HG03159 (cell line): ENCODE results near the gene RIN3.

Experiments
- ATAC-seq: cut with Tn5 transposase; IDR thresholded peaks from one replicate; pipeline ENCODE4 v1.9.1; 2021; ENCODE audit warnings: mild to moderate bottlenecking, moderate library complexity; ENCODE audit not compliant: unreplicated experiment

RIN3 gene

GRCh38 chr14:92486881-92487280 lies 26.7 kb upstream of the RIN3 start:
- ATAC-seq: no peak

- ATAC-seq: no peak
Measured at GRCh38 chr14:92487513-92488133, 26.0 kb upstream of the RIN3 start.

DNA sequence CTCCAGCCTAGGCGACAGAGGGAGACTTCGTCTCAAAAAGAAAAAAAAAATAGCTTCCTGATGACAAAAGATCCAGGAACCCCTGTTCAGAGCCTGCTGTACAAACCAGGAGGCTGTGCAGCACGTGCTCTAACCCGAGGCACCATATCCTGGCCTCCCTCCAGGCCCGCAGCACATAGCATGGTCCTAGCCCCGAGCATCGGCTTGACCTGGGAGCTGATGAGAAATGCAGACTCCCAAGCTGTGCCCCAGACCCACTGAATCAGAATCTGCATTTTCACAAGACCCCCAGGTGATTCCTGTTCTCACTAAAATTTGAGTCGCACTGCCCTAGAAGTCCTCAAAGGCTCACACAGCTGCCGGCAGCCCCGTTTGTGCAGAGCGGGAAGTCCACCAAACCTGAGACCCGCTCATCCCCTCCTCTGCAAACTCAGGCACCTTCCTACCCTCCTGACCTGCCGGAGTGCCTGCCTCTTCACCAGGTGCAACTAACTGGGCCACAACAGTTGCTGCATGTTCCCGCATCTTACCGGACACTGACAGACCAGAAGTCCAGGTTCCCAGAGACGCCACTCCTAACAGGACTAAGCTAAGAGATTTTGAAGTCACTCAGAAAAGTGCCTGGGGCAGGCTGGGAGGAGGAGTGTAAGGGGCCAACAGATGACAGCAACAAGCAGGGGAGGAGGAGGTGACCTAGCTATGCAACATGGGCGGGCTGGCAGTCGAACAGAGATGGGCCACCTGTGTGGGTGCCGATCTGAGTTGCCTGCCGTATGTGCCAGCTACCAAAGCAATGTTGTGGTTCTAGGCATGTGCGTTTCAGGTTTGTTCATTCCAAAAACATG lies 24.0 kb upstream of the RIN3 start:
- no peak for ATAC-seq

DNA sequence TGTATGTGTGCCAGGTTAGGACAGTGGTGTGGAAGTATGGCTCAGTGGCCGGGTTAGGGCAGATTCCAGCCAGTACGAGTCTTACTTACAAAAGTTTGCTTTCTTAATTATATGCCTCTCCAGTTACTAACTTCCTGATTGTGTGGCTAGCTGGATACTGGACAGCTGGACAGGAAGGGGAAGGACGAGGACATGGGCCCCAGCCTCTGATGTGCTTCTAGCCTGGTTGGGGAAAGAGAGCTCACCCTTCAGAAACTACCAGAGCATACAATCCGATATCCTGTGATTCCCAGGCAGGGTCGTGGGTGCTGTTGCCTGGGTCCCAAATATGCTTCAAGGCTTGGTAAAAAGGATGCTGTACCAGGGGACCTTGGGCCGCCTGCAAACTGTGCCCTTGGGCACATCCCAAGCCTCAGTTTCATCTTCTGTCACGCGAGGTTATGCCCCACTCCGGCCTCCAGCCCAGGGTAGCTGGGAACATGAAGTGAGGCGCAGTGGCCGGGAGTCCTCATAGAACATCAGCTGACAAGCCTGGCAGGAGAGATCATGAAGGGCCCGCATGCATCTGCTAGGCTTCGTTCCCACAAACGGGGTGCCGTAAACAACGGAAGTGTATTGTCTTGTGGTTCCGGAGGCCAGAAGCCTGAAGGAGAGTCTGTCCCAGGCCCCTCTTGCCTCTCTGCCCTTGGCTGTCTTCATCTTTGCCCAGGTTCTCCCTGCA lies 23.2 kb upstream of the RIN3 start:
- ATAC-seq: no peak

DNA sequence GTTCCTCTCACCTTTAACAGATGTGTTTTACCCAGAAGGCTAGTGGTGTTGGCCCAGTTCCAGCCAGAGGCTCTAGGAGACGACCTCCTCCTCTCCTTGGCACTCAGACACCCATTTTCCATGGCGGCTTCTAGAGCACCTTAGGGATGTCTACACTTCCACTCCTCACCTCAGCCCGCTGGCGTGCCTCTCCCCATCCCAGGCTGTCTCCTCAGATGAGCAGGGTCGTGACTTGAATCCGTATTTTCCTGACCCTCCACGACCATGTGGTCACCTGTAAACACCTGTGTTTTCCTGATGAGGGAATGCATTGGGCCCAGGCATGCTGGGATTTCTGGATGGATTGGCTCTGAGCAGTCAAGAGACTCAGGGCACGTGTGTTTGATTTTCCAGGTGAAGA lies 21.8 kb upstream of the RIN3 start:
- ATAC-seq: no peak

- ATAC-seq: no peak
Measured at GRCh38 chr14:92492258-92492657, 21.3 kb upstream of the RIN3 start.

DNA sequence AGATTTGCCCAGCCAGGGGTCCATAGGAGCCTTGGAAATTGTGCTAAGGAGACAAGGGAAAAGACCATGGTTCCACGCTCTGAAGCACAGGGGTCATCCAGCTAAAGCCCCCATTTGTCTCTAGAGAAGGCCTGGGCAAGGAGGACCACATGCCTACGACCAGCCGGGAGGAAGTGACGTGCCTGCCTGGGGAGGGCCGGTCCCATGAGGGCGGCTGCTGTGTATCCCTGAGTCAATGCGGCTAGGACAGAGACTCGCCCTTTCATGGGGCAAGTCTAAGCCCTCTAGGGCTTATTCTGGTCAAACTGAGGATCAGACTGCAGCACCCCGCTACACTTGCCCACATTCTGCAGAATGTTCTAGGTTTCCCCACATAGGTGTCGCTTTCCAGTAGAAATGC lies 20.6 kb upstream of the RIN3 start:
- no peak for ATAC-seq

- ATAC-seq: no peak
Measured at GRCh38 chr14:92493492-92493891, 20.1 kb upstream of the RIN3 start.

GRCh38 chr14:92494512-92494911 lies 19.1 kb upstream of the RIN3 start:
- ATAC-seq: no peak

DNA sequence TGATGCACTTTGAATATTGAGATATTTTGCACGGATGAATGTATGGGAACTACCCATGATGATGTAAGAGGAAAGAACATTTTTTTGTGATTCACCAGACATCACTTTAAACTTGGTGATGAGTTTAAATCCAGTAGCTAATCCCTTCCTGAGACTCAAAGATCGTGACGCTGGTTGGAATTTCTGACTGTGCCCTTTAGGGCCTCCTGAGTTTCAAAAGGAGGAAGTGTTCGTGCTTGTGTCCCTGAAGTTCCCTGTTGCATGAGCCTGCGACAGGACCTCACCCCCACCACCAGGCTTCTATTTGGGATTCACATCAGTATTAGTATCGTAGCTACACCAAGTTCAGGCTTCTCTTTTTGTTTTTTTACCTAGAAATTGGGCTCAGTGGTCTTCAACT lies 18.6 kb upstream of the RIN3 start:
- no peak for ATAC-seq

DNA sequence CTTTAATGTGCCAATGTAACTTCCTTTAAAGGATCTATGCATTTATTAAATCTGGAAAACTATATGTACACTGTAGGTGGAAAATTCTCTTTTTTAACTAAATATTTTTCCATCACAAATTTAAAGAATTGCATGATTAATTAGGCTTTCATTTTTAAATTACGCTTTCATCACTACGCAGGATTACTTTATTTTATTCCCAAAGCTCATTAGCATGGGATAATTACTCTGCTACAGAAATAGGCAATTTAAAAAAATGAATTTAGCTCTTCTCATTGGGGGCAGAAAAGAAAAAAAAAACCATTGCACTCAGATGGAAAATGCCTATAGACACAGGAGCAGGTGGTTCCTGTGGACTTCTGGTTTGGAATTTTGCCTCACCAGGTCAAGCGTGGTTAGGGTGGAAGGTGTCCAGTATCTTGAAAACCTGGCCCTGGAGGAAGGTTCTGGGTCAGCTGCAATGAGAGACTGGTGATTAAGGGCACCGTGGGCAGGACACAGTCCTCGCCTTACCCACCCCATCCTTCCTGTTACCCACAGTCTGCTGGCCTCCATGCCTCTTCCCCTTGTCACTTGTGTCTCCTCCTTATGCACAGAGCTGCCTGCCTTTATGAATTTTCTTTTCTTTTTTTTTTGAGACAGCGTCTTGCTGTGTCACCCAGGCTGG lies 17.3 kb upstream of the RIN3 start:
- no peak for ATAC-seq

GRCh38 chr14:92497391-92497790 lies 16.2 kb upstream of the RIN3 start:
- no peak for ATAC-seq

DNA sequence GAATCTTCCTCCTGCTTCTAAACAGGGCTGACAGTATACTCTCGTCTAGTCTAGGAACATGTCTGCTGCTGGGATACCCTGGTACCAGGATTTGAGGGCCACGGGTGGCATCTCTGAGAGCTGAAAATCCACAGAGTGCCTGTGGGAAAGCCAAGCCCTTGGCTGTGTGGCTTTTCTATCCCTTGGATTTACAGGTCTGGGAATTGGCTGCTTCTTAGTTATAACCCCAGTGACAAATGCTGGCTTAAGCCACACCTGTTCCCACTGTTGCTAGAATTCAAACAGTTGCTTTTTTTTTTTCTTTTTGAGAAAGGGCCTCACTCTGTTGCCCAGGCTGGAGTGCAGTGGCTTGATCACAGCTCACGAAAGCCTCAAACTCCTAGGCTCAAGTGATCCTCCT lies 14.3 kb upstream of the RIN3 start:
- ATAC-seq: no peak

DNA sequence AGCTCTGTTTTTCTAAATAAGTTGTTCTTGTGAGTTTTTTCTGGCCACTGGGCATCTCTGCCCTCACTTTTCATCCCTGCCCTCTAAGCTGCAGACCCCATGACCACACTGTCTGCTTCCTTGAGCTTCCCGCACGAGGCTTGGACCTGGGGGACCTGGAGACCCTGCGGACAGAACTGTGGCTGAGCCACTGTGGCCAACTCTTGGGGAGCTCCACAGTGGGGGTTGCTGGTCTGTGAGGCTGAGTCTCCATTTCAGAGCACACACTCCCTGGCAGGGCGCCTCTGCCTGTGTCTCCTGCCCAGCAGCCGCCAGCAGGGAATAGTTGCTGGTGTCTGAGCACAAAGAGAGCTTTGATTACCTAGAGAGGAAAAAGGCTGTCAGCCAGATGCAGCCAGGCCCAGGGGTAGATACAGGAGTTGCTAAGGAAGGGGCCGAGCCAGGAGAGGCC lies 13.1 kb upstream of the RIN3 start:
- ATAC-seq: no peak

DNA sequence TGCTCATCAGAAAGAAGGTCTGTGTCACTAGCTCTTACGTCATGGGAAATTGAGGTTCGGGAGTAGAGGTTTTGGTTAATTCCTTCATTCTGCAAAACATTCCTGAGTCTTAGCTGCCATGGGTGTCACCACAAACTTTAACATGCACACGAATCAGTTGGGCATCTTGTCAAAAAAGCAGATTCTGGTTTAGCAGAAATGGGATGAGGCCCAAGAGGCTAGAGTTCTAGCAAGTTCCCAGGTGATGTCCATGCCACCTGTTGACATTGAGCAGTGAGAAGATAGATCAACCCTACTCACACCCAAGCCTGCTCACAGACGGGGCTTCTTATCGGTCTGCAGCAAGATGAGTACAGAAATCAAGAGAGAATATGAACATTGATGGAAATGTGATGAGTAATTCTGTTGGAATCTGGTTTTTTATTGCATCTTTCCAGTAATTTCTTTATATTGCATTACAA lies 11.7 kb upstream of the RIN3 start:
- no peak for ATAC-seq

GRCh38 chr14:92502541-92503286 lies 10.9 kb upstream of the RIN3 start:
- no peak for ATAC-seq

DNA sequence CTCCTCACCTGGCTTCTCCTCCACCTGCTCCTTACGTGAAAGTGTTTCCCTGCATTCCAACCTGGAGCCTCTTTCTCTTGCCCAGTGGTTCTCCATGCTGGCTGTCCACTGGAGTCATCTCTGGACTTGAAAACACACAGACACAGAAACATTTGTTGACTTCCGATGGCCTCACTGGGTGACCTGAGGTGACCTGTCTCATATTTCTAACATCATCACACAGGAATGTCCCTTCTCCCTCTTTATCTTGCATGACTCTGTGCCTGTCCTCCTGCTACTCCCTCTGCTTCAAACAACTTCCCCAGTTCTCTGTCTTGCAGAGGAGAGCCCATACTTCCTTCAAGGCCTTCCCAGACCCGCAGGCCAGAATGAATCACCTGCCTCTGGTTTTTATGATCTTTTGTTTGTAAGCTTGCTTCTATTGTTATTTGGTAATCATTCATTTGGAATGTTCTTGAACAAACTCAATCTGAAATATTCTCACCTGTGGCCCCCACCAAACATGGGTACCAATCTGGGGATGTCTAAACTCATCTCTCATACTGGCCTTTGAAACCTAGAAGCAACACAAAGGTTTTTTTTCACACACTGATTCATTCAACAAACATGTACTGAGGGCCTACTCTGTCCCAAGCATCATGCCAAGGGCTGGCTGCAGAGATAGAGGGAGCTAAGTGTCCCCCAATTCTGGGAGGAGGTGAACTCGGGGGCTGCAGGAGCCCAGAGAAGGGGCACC lies 9.7 kb upstream of the RIN3 start:
- no peak for ATAC-seq

DNA sequence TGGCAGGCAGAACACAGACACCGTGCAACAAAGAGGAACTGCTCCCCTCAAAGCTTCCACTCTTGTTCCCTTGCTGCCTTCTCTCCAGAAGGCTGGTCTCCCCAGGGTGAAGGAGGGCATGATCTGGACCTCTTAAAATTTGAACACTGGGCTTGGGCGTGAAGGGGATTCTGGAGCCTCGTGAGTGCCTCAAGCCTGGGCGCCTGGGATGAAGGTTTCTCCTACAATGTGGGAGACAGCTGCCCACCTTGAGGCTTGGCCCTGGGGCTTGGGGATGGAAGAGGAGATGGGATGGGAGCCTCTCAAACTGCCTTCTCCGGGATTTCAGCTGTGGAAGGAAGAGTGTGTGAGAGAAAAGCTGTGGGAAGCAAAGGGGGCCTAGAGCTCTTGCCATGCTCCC lies 7.8 kb upstream of the RIN3 start:
- no peak for ATAC-seq

- no peak for ATAC-seq
Measured at GRCh38 chr14:92506231-92506630, 7.3 kb upstream of the RIN3 start.
